Left cardiac atrium (tissue), 4 donors: ENCODE measurements around the gene OR11H12. TPM values are rescaled to one million over a fixed set of nuclear protein-coding genes. Genes with fewer than 3 reads are reported as not detected.
A peak's percentile ranks its signal among the peaks of the same experiment; 100 is the strongest.
"Not testable (repeated sequence)": the region's sequence is repeated elsewhere in the genome, so short reads cannot be mapped to it uniquely, and the experiment has no call there.

Experiments used
- ATAC-seq, 2 donors: fragments of 200-7000 bp; cut with Tn5 transposase; one replicate each; pipeline ENCODE4 v1.9.1; 2020; ENCODE audit warnings: mild to moderate bottlenecking in 2 of 2, moderate library complexity in 2 of 2
- DNase-seq: peaks from one replicate; pipeline ENCODE4 v3.0.0-alpha.2; 2020
- intact Hi-C, 2 donors: fragments of 100-400 bp; cut with DNase I; formaldehyde crosslinking; loops; one replicate each; pipeline versions ENCODE4 v1.14.1 to v1.15.1; 2022 to 2023
- long read RNA-seq: library from polyadenylated mRNA; unstranded; transcript quantifications from one replicate; pipeline ENCODE4 v2.0.0, GENCODE V29; 2021
- total RNA-seq, 2 donors: library from RNA; stranded (reverse); fragmentation: NEBNext Ultra II Directional; extraction: Animal tissue kit (Norgen Biotek cat#: 25700); gene quantifications; one replicate each; pipeline ENCODE4 v1.2.1, GENCODE V29; 2021
- donor health status: DM: no; HTN: yes; CAD: no.
- donor health status: DM: no; HTN: yes; CAD: no; lungs with severe emphysema.
- donor health status: DM: yes; HTN: yes; CAD: no.
- donor health status: Dilated cardiomyopathy.

Gene OR11H12, protein sequence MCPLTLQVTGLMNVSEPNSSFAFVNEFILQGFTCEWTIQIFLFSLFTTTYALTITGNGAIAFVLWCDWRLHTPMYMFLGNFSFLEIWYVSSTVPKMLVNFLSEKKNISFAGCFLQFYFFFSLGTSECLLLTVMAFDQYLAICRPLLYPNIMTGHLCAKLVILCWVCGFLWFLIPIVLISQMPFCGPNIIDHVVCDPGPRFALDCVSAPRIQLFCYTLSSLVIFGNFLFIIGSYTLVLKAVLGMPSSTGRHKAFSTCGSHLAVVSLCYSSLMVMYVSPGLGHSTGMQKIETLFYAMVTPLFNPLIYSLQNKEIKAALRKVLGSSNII
- not detected for total RNA-seq
- long read RNA-seq: 0 reads

DNA sequence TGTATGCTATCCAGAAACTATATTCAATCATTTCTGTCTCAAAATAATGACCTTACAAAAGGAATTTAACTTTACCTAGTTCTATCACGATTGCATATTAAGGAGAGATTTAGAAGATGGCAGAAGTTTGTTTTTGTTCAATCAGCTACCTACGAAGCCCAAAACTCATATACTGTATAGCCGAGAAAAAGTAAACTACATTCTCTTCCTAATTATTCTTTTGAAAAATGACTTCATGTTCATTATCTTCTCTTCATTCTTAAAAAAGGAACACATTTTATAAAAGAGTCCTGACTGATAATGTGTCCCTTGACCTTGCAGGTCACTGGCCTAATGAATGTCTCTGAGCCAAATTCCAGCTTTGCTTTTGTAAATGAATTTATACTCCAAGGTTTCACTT lies at the start of gene OR11H12:
OR11H12 (plus strand) TSS at position 301 of the 400 bp plus-strand sequence; CDS start at position 301, 0 bp downstream.
- ATAC-seq, intact Hi-C loops: not testable (repeated sequence)

DNA sequence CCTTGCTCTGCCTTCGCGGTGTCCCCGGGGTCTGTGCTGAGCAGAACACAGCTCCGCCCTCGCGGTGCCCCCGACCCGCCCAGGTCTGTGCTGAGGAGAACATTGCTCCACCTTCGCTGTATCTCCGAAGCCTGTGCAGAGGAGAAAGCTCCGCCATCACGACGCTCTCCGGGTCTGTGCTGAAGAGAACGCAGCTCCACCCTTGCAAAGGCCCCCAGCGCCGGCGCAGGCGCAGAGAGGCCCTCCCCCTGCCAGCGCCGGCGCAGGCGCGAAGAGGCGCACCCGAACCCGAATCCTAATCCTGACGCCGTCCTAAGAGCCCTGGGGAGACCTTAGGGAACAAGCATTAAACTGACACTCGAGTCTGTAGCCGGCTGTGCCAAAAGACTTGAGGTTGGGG lies 18.0 kb upstream of the OR11H12 start:
- ATAC-seq, intact Hi-C loops, DNase-seq: not testable (repeated sequence)

More for the DNA sequence above, at the start of gene OR11H12:
- not testable (repeated sequence) for DNase-seq

DNA sequence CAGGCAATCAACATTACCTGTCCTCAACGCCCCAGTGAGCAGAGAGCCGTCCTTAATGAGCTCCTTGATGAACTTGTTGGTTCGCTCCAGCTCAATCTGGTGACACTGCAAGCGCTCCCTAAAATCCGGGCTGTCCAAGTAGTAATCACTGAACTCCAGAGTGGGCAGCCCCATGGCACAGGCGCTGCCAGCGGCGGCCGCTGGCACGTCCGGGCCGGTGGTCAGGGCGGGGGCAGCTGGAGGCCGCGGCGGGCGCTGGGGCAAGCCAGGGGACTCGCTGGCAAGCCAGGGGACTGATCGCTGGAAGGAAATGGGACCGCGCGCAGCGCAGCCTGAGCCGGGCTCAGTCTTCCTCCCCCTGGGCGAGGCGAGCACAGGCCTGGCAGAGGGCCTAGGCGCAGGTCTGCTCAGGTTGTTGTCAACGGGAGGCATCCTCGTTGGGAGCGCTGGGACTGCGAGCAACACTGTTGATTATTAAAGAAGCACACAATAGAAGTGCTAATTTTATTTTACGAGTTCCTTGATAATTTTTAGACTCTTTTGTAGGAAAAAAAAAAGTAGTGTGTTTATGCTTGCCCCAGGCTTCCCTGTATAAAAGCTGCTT lies 25.8 kb downstream of the OR11H12 start:
- DNase-seq, intact Hi-C loops, ATAC-seq: not testable (repeated sequence)

DNA sequence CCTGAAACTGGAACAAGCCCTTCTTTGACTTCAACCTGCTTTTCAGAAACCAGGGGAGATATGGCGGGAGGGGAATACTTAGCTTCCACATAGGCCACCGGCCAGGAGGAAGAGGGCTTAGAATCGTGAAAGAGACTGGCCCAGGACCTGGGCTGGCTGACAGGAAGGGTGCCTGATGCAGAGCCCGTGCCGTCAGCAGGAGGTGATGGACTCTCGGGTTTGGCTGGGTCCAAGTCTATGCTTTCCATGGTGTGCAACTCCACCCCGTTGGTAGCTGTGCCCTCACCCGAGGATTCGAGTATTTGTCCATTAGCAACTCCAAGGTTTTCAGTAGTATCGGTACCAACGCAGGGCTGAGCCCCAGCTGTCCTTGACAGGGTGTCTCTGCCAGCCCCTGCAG lies 35.1 kb downstream of the OR11H12 start:
- DNase-seq, intact Hi-C loops, ATAC-seq: not testable (repeated sequence)

DNA sequence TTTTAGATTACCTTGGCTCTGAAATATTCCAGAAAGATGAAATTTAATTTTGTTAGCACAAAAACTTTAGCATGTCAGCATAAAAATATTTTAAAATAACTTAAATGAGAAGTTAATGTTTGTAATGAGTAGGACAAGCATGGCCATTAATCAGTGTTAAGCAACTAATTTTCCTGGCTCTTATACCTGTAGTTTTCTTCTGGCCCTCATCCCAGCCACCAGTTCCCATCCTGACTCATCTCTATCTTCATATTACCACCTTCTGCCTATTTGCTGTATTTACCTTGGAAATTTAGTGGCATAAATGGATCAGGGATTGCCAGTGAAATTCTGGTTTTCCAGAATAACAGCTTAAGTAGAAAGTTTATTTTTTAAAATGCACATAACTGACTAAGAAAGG lies 37.1 kb downstream of the OR11H12 start:
- peak in 1 of 2 donors; percentile 73 for ATAC-seq
- DNase-seq, intact Hi-C loops: not testable (repeated sequence)

DNA sequence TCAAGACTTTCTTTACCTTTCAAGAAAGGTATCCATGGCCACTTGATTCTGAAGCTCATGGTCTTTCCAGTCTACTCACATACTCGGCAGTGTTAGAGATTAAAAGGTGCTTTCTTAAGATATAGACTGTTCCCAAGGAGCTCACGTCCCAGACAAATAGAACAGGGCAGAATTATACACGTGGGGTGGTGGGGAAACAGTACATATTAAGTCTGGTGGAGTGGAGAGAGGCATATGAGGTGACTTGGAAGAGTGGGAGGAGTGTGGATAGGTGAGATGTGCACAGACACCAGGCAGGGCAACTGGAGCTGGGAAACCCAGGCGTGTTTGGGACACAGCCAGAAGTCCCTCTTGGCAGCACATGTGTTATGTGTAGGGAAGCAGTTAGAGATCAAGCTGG lies 37.9 kb downstream of the OR11H12 start:
- DNase-seq, intact Hi-C loops: not testable (repeated sequence)
- ATAC-seq: peak in 1 of 2 donors; percentile 31

DNA sequence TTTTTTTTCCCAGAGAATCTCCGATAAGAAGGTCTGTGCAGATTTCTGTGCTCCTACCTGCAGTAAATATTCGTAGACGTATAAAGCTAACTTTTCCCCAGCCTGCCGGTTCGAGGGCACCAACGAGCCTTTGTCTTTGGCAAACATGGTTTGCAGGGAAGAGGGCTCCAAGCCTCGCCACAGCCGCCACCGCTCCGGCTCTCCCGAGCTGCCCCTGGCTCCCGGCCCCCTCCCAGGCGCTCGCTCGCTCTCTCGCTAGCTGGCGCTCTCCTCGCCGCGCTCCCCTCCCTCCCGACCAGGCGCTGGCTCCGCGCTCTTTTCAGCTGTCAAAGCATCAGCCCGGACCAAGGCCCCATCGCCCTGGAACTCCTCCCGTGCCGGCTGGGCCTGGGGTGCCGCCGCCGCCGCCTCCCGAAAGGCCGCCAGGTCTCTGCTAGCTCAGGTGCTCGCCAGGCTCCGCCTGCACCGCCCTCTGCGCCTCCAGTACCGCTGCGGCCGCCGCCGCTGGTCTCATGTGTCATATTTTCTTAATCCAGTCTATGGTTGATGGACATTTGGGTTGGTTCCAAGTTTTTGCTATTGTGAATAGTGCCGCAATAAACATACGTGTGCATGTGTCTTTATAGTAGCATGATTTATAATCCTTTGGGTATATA lies 45.3 kb downstream of the OR11H12 start:
- DNase-seq, ATAC-seq, intact Hi-C loops: not testable (repeated sequence)
